SK-N-SH treated with all-trans-retinoic acid at 6 μM for 48 hours (cell line): ENCODE results near the gene NBEA.
A peak's percentile ranks its signal among the peaks of the same experiment; 100 is the strongest.

ENCODE experiments used
- ATAC-seq: fragments of 200-7000 bp; cut with Tn5 transposase; 3 replicates; pipeline ENCODE4 v1.9.1; 2020; ENCODE audit warnings: mild to moderate bottlenecking, moderate library complexity
- ARNTL ChIP-seq: fragments of 450-650 bp; formaldehyde crosslinking; IDR thresholded peaks from 2 replicates; pipeline ENCODE4 v1.5.0; 2020; ENCODE audit warnings: low read depth, mild to moderate bottlenecking, moderate library complexity, borderline replicate concordance
- BACH2 ChIP-seq: fragments of 250-450 bp; sonication (Bioruptor Pico); IDR thresholded peaks from 2 replicates; pipeline ENCODE4 v1.9.0; 2021; ENCODE audit warnings: mild to moderate bottlenecking, borderline replicate concordance
- ESRRG ChIP-seq: fragments of 250-450 bp; sonication (Bioruptor Pico); IDR thresholded peaks from 2 replicates; pipeline ENCODE4 v1.6.1; 2021; ENCODE audit warnings: mild to moderate bottlenecking
- GLIS3 ChIP-seq: fragments of 250-450 bp; sonication (Bioruptor Pico); IDR thresholded peaks from 2 replicates; pipeline ENCODE4 v1.5.0; 2020; ENCODE audit warnings: mild to moderate bottlenecking, moderate library complexity
- ISL1 ChIP-seq: fragments of 250-450 bp; sonication (Bioruptor Pico); IDR thresholded peaks from 2 replicates; pipeline ENCODE4 v2.1.2; 2022; ENCODE audit warnings: mild to moderate bottlenecking, moderate library complexity
- OSR1 ChIP-seq: fragments of 250-450 bp; sonication (Bioruptor Pico); IDR thresholded peaks from 2 replicates; pipeline ENCODE4 v1.8.0; 2022; ENCODE audit warnings: moderate library complexity, mild to moderate bottlenecking, inconsistent platforms
- POU6F1 ChIP-seq: fragments of 250-450 bp; sonication (Bioruptor Pico); IDR thresholded peaks from 2 replicates; pipeline ENCODE4 v1.8.0; 2021; ENCODE audit warnings: low read depth, mild to moderate bottlenecking, moderate library complexity, borderline replicate concordance
- RARB ChIP-seq: fragments of 250-450 bp; sonication (Bioruptor Pico); IDR thresholded peaks from 2 replicates; pipeline ENCODE4 v1.8.0; 2021; ENCODE audit warnings: mild to moderate bottlenecking, moderate library complexity
- SNAI2 ChIP-seq: fragments of 250-450 bp; sonication (Bioruptor Pico); IDR thresholded peaks from 2 replicates; pipeline ENCODE4 v1.5.0; 2020; ENCODE audit warnings: mild to moderate bottlenecking, moderate library complexity
- TCF4 ChIP-seq: fragments of 250-450 bp; sonication (Bioruptor Pico); IDR thresholded peaks from 2 replicates; pipeline ENCODE4 v1.8.0; 2021; ENCODE audit warnings: mild to moderate bottlenecking, moderate library complexity, borderline replicate concordance
- TOX ChIP-seq: fragments of 250-450 bp; sonication (Bioruptor Pico); IDR thresholded peaks from 2 replicates; pipeline ENCODE4 v1.8.0; 2021; ENCODE audit warnings: mild to moderate bottlenecking, moderate library complexity, borderline replicate concordance
- TSHZ2 ChIP-seq: fragments of 250-450 bp; sonication (Bioruptor Pico); IDR thresholded peaks from 2 replicates; pipeline ENCODE4 v1.5.0; 2020; ENCODE audit warnings: mild to moderate bottlenecking, moderate library complexity
- ZC3H10 ChIP-seq: fragments of 250-450 bp; sonication (Bioruptor Pico); IDR thresholded peaks from 2 replicates; pipeline ENCODE4 v1.5.1; 2021; ENCODE audit warnings: mild to moderate bottlenecking, moderate library complexity
- ZFP3 ChIP-seq: fragments of 250-450 bp; sonication (Bioruptor Pico); IDR thresholded peaks from 2 replicates; pipeline ENCODE4 v1.5.0; 2020; ENCODE audit warnings: mild to moderate bottlenecking, moderate library complexity
- ZNF565 ChIP-seq: fragments of 450-650 bp; formaldehyde crosslinking; conservative IDR thresholded peaks from 2 replicates; pipeline ENCODE4 v1.5.0; 2020; ENCODE audit warnings: low read depth, mild to moderate bottlenecking, moderate library complexity
- ZNF70 ChIP-seq: fragments of 450-650 bp; formaldehyde crosslinking; IDR thresholded peaks from 2 replicates; pipeline ENCODE4 v1.5.0; 2020; ENCODE audit warnings: mild to moderate bottlenecking, moderate library complexity
- ZNF8 ChIP-seq: fragments of 450-650 bp; formaldehyde crosslinking; IDR thresholded peaks from 2 replicates; pipeline ENCODE4 v1.5.0; 2020; ENCODE audit warnings: mild to moderate bottlenecking, moderate library complexity
- TF ChIP-seq, protein P1 (sequence below): fragments of 250-450 bp; sonication (Bioruptor Pico); IDR thresholded peaks from 2 replicates; pipeline ENCODE4 v1.5.1; 2021; ENCODE audit warnings: mild to moderate bottlenecking, moderate library complexity

Gene NBEA

DNA sequence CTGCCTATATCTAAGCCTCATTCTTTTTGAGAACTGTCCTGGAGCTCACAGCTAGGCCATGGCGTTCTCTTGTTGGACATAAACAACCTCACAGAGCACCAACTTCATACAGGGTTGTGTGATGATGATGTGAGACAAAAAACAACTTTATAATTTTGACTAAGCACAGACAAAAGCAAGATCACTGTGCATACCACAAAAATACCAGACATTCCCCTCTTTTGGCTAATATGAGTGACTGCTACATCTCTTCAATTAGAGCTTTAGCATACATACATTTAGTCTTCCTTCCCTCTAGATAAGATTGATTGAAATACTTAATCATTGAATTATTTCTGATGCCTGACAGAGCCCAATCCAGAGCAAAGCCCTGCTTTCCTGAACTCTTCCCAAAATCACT is 526.1 kb downstream of the NBEA start:
- peak; percentile 10; the same call in 2 of the 3 replicates for ATAC-seq
- no peak for TF ChIP-seq TOX
- TF ChIP-seq TCF4 (CRISPR knock-in tag), result 0 out of 2 replicates have a peak, but pooled peaks have one; percentile 28
- TF ChIP-seq ARNTL (CRISPR knock-in tag), result no peak
- 0 out of 2 replicates have a peak, but pooled peaks have one; percentile 16 for TF ChIP-seq ZNF8 (CRISPR knock-in tag)
- TF ChIP-seq GLIS3 (CRISPR knock-in tag), result 0 out of 2 replicates have a peak, but pooled peaks have one; percentile 22
- no peak for TF ChIP-seq BACH2 (CRISPR knock-in tag)
- peak; percentile 66; the same call in 1 of the 2 replicates for TF ChIP-seq TSHZ2
- 0 out of 2 replicates have a peak, but pooled peaks have one; percentile 24 for TF ChIP-seq ESRRG (CRISPR knock-in tag)
- no peak for TF ChIP-seq ZNF565 (CRISPR knock-in tag)
- TF ChIP-seq ISL1 (CRISPR knock-in tag), result peak; percentile 95
- TF ChIP-seq POU6F1 (CRISPR knock-in tag), result no peak
- no peak for TF ChIP-seq OSR1 (CRISPR knock-in tag)
- TF ChIP-seq, protein P1, sequence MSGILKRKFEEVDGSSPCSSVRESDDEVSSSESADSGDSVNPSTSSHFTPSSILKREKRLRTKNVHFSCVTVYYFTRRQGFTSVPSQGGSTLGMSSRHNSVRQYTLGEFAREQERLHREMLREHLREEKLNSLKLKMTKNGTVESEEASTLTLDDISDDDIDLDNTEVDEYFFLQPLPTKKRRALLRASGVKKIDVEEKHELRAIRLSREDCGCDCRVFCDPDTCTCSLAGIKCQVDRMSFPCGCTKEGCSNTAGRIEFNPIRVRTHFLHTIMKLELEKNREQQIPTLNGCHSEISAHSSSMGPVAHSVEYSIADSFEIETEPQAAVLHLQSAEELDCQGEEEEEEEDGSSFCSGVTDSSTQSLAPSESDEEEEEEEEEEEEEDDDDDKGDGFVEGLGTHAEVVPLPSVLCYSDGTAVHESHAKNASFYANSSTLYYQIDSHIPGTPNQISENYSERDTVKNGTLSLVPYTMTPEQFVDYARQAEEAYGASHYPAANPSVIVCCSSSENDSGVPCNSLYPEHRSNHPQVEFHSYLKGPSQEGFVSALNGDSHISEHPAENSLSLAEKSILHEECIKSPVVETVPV, result no peak
- no peak for TF ChIP-seq ZC3H10 (CRISPR knock-in tag)

- no peak for ATAC-seq
- no peak for TF ChIP-seq ZFP3 (CRISPR knock-in tag)
- TF ChIP-seq ZNF70 (CRISPR knock-in tag), result no peak
- TF ChIP-seq ZNF565 (CRISPR knock-in tag), result no peak
- TF ChIP-seq, protein P1, result no peak
- TF ChIP-seq RARB (CRISPR knock-in tag), result no peak
These were observed 527.9 kb downstream of the NBEA start for GRCh38 chr13:35469806-35470525.

GRCh38 chr13:35470671-35471661 is 528.9 kb downstream of the NBEA start:
- ATAC-seq, result peak; percentile 61
- TF ChIP-seq RARB (CRISPR knock-in tag) (no peak), ZFP3 (CRISPR knock-in tag) (peak; percentile 8; the same call in 1 of the 2 replicates), BACH2 (CRISPR knock-in tag) (no peak), ZC3H10 (CRISPR knock-in tag) (no peak), GLIS3 (CRISPR knock-in tag) (peak; percentile 69), ESRRG (CRISPR knock-in tag) (0 out of 2 replicates have a peak, but pooled peaks have one; percentile 12), SNAI2 (CRISPR knock-in tag) (0 out of 2 replicates have a peak, but pooled peaks have one; percentile 36), ISL1 (CRISPR knock-in tag) (0 out of 2 replicates have a peak, but pooled peaks have one; percentile 35), ARNTL (CRISPR knock-in tag) (no peak), TCF4 (CRISPR knock-in tag) (0 out of 2 replicates have a peak, but pooled peaks have one; percentile 35)
